Epidermal melanocyte (primary cell): ENCODE data around the gene RAPH1.

ENCODE experiments used
- DNase-seq: peaks from one replicate; pipeline ENCODE4 v3.0.0; 2011; ENCODE audit warnings: low spot score; ENCODE audit not compliant: insufficient read length

Gene RAPH1

GRCh38 chr2:203484266-203485112, 50.6 kb downstream of the RAPH1 start:
- no peak for DNase-seq

GRCh38 chr2:203480623-203481022, 54.5 kb downstream of the RAPH1 start:
- no peak for DNase-seq

DNA sequence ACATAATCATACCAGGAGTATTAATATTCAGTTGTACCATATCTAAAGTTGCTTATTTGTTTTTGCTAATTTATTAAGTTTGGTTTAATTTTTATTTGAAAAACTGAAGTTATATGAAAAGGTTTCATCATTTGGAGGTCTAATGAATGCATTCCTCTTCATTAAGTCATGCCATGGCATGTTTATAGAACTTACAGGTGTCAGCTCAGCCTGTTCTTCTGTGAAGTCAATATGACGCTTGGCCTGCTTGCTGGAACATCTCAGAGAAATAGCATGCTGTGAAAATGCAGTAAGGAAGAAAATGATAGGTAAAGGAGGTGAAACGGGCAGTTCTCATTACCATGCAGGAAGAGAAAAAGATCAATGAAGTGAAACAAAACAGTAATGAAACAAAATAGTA, 58.2 kb downstream of the RAPH1 start:
- DNase-seq, result no peak

GRCh38 chr2:203471323-203471722, 63.8 kb downstream of the RAPH1 start:
- no peak for DNase-seq

DNA sequence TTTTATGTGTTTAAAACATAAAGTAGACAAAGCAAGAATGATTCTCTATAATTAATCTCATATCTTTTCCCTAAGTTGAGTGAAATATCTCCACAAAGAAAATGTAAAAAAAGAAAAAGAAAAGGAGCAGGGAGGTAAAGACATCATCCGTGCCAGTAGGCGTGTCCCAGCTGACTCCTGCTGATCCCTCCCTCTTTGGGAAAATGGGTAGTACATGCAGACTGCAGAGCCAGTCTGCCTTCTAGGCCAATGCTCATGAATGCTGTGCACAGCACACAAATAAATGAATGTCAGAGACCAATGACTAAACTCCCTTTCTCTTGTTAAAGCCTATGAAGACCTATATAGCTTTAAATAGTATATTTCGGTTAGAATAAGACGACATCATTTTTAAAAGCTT, 64.7 kb downstream of the RAPH1 start:
- no peak for DNase-seq

DNA sequence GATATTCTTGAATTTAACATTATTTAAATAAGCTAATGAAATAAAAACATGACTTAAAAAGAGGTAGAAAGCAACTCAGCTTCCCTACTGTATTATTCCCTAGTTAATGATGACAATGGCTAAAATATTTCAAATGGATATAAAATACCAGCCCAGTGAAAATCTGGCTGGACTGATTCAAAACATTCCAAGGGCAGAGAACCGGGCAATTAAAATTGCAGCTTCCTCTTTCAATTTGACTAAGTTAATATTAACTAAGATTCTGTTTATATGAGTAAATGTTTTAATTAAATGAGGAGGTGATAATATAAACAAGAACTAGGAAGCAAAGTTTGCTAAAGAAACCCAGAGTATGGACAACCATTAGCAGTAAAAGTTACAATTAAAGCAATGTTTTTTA, 65.6 kb downstream of the RAPH1 start:
- no peak for DNase-seq

DNA sequence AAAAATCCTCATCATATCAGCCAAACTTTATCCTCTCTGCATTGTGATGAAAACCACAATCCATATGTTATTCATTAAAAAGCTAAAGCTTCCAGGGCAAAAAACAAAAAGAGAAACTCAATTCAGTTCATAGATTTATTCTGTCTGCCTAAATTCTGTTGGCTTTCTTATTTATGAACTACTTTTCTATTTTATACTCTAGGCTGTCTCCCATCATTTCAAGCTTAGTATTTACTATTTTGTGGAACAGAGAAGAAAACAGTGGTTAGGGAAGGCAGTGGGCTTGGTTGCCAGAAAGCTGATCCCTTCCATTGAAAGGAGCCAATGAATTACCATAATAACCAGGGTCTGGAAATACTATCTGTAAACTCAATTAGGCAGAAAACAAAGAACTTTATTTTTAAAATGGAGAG, 71.8 kb downstream of the RAPH1 start:
- no peak for DNase-seq

- no peak for DNase-seq
Observed at GRCh38 chr2:203462308-203462707, 72.8 kb downstream of the RAPH1 start.

- DNase-seq, result no peak
Observed at GRCh38 chr2:203461746-203462145, 73.4 kb downstream of the RAPH1 start.

- no peak for DNase-seq
Observed at GRCh38 chr2:203455209-203455608, 79.9 kb downstream of the RAPH1 start.

- no peak for DNase-seq
Observed at GRCh38 chr2:203453858-203454451, 81.1 kb downstream of the RAPH1 start.

DNA sequence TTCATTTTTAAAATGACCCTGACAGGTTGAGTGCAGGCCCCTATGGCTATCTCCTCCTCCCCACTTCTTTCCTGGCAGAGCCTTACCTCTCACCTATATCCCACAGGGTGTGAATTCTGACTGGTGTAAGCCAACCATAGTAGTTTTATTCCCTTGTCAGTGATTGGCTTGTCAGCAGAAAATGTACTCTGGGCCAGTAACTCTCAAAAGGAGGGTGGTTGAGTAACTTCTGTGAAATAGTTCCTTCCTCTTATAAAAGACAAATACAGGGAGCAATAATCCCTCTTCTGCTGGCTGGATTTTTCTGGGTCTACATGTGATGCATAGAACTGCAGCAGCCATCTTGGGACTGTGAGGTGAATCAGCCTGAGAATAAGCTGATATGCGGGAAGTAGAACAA, 83.4 kb downstream of the RAPH1 start:
- DNase-seq, result no peak

GRCh38 chr2:203451011-203451410, 84.1 kb downstream of the RAPH1 start:
- DNase-seq, result no peak

GRCh38 chr2:203450561-203450960, 84.5 kb downstream of the RAPH1 start:
- no peak for DNase-seq

DNA sequence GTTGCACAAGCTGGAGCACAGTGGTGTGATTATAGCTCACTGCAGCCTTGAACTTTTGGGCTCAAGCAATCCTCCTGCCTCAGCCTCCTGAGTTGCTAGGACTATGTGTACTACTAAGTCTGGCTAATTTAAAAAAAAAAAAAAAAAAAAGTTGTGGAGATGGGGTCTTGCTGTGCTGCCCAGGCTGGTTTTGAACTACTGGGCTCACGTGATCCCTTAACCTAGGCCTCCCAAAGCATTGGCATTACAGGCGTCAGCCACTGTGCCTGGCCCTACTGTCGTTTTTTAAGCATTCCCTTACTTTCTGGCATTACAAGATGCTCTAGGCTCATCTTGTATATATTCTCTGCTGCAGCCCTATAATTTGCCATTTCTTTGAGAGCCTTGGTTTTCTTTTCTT, 88.3 kb downstream of the RAPH1 start:
- no peak for DNase-seq

DNA sequence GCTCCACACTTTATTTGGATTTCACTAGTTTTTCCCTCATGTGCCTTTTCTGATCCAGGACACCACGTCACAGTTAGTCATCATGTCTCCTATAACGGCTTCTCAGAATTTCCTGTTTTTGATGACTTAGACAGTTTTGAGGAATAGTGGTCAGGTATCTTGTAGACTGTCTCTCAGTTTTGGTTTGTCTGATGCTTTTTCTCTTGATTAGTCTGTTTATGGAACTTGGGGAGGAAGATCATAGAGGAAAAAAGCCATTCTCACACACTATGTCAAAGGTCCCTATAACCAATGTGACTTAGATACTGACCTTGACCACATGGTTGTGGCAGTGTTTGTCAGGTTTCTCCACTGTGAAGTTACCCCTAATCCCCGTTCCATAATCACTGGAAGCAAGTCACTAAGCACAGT, 89.0 kb downstream of the RAPH1 start:
- DNase-seq, result no peak

GRCh38 chr2:203444738-203445137, 90.4 kb downstream of the RAPH1 start:
- DNase-seq, result no peak

- DNase-seq, result no peak
Observed at GRCh38 chr2:203442463-203442862, 92.6 kb downstream of the RAPH1 start.

GRCh38 chr2:203441463-203441862, 93.6 kb downstream of the RAPH1 start:
- no peak for DNase-seq

- no peak for DNase-seq
Observed at GRCh38 chr2:203440671-203441070, 94.4 kb downstream of the RAPH1 start.

- DNase-seq, result no peak
Observed at GRCh38 chr2:203438528-203438927, 96.6 kb downstream of the RAPH1 start.

- no peak for DNase-seq
Observed at GRCh38 chr2:203437511-203437910, 97.6 kb downstream of the RAPH1 start.

- DNase-seq, result no peak
Observed at GRCh38 chr2:203436496-203436895, 98.6 kb downstream of the RAPH1 start.
